ENCODE data around the gene GXYLT1. TPM values are rescaled to one million over a fixed set of nuclear protein-coding genes. Genes with fewer than 3 reads are reported as not detected.

GXYLT1 gene
- total and polyA plus RNA-seq, 11 donors, result 1.4 to 8.3 (median 4.8) TPM

GRCh38 chr12:42104087-42104486, 40.6 kb downstream of the GXYLT1 start:
- no peak overlapping the region for H3K4me3 ChIP-seq
- H3K27me3 ChIP-seq, result no peaks in the 10 kb centered on the region
- TF ChIP-seq POLR2A (IDR thresholded peaks at IDR 0.05), result no peak
- peak in 5 of 12 donors; percentile 10 to 40 (median 31) for TF ChIP-seq CTCF (IDR thresholded peaks at IDR 0.05)
- H3K4me1 ChIP-seq, result no peaks in the 10 kb centered on the region
- H3K36me3 ChIP-seq, result peaks cover 0 to 22% (median 0%) of the 10 kb centered on the region in 9 donors
- no peaks in the 10 kb centered on the region for H3K9me3 ChIP-seq
- no peak overlapping the region for H3K27ac ChIP-seq
- DNase-seq (no peak), ATAC-seq (no peak)
- intact Hi-C loops (cut with DNase I), result loop anchor here in 2 of 10 donors (10.0 kb wide), 1 partner anchor 829 kb away; no protein-coding TSS in a partner anchor

- ATAC-seq, result no peak
Observed at GRCh38 chr12:42103155-42103554, 41.5 kb downstream of the GXYLT1 start.

GRCh38 chr12:42102720-42103119, 42.0 kb downstream of the GXYLT1 start:
- H3K4me3 ChIP-seq, result no peak overlapping the region
- H3K4me1 ChIP-seq, result peaks cover 0 to 5% (median 0%) of the 10 kb centered on the region in 12 donors
- H3K36me3 ChIP-seq, result peaks cover 0 to 11% (median 0%) of the 10 kb centered on the region in 9 donors
- TF ChIP-seq POLR2A (IDR thresholded peaks at IDR 0.05), result no peak
- no peak for TF ChIP-seq CTCF (IDR thresholded peaks at IDR 0.05)
- no peaks in the 10 kb centered on the region for H3K27me3 ChIP-seq
- no peak for ATAC-seq
- no peaks in the 10 kb centered on the region for H3K9me3 ChIP-seq
- intact Hi-C loops (cut with DNase I), result loop anchor here in 2 of 10 donors (10.0 kb wide), 1 partner anchor 828 kb away; no protein-coding TSS in a partner anchor
- H3K27ac ChIP-seq, result no peak overlapping the region
- DNase-seq, result no peak
- 96 to 98% (median 98%) methylated on average over 3 of the region's 3 CpGs for WGBS, 4 donors

More at GRCh38 chr12:42103155-42103554, 41.5 kb downstream of the GXYLT1 start:
- Histone ChIP-seq H3K27ac (no peak overlapping the region), H3K9me3 (no peaks in the 10 kb centered on the region), H3K27me3 (no peaks in the 10 kb centered on the region), H3K4me1 (peaks cover 0 to 4% (median 0%) of the 10 kb centered on the region in 12 donors), H3K36me3 (peaks cover 0 to 13% (median 0%) of the 10 kb centered on the region in 9 donors), H3K4me3 (no peak overlapping the region)
- intact Hi-C loops (cut with DNase I), result loop anchor here in 2 of 10 donors (10.0 kb wide), 1 partner anchor 828 kb away; no protein-coding TSS in a partner anchor
- DNase-seq, result no peak
- WGBS, 4 donors, result 83 to 92% (median 89%) methylated on average over 4 of the region's 4 CpGs
- no peak for TF ChIP-seq CTCF (IDR thresholded peaks at IDR 0.05)
- TF ChIP-seq POLR2A (IDR thresholded peaks at IDR 0.05), result no peak

- TF ChIP-seq POLR2A (IDR thresholded peaks at IDR 0.05) (no peak), CTCF (IDR thresholded peaks at IDR 0.05) (no peak)
- Histone ChIP-seq H3K36me3 (peaks cover 0 to 15% (median 0%) of the 10 kb centered on the region in 9 donors), H3K9me3 (no peaks in the 10 kb centered on the region), H3K4me3 (no peak overlapping the region), H3K4me1 (peaks cover 0 to 32% (median 4%) of the 10 kb centered on the region in 12 donors), H3K27me3 (no peaks in the 10 kb centered on the region), H3K27ac (no peak overlapping the region)
- 93 to 97% (median 96%) methylated on average over 9 of the region's 9 CpGs for WGBS, 4 donors
- ATAC-seq (no peak), DNase-seq (no peak)
- intact Hi-C loops (cut with DNase I), result no loop called here
Observed at GRCh38 chr12:42099433-42099832, 45.2 kb downstream of the GXYLT1 start.

All from heart left ventricle (tissue), 16 donors.